Lower leg skin (tissue), 3 donors: Measurements from ENCODE around the gene TPO.

Experiments
- CTCF ChIP-seq, 3 donors: fragments of 450-650 bp; IDR thresholded peaks; one replicate each; pipeline ENCODE4 v1.5.1; 2016; ENCODE audit warnings: antibody characterized with exemption in 3 of 3, mild to moderate bottlenecking in 3 of 3, moderate library complexity in 2 of 3
- POLR2A ChIP-seq, 2 donors: fragments of 450-650 bp; IDR thresholded peaks; one replicate each; pipeline ENCODE4 v1.6.1; 2016 to 2017; ENCODE audit warnings: antibody characterized with exemption in 2 of 2, mild to moderate bottlenecking in 1 of 2, moderate library complexity in 1 of 2

- TF ChIP-seq CTCF (IDR thresholded peaks at IDR 0.05) (no peak), POLR2A (IDR thresholded peaks at IDR 0.05) (no peak)
Measured at GRCh38 chr2:1476617-1477195, 63.4 kb downstream of the TPO start.
